H7 (cell line): ENCODE data around the gene EMC10. TPM values are rescaled to one million over a fixed set of nuclear protein-coding genes. Genes with fewer than 3 reads are reported as not detected.
"Not testable (repeated sequence)": the region's sequence is repeated elsewhere in the genome, so short reads cannot be mapped to it uniquely, and the experiment has no call there.

ENCODE experiments used
- DNase-seq: peaks from one replicate; pipeline ENCODE4 v3.0.0; 2012
- H3K27me3 ChIP-seq: 2 replicates; pipeline ENCODE4 v1.6.0; 2011; ENCODE audit warnings: mild to moderate bottlenecking, low read length; ENCODE audit not compliant: control insufficient read depth, insufficient read depth
- H3K36me3 ChIP-seq: replicated peaks from 2 replicates; pipeline ENCODE4 v1.5.1; 2011; ENCODE audit warnings: low read length; ENCODE audit not compliant: control insufficient read depth, insufficient read depth
- H3K4me3 ChIP-seq: 2 replicates; pipeline ENCODE4 v1.5.1; 2011; ENCODE audit warnings: low read depth, mild to moderate bottlenecking, control low read depth, low read length, moderate library complexity; ENCODE audit not compliant: insufficient read depth
- total RNA-seq: library from RNA; depleted of rRNA; stranded (reverse); fragments of >200 nt; shearing (Covaris generic); gene quantifications from 2 replicates; pipeline ENCODE4 v1.2.3, GENCODE V29; 2014

EMC10 gene
- total RNA-seq, 1 experiment from 2014 or later, result 166 TPM

- DNase-seq, result peak; percentile 95
- H3K27me3 ChIP-seq, result peaks cover 2% of the 10 kb centered on the region; the same call in 1 of the 2 replicates
- no peaks in the 10 kb centered on the region for H3K36me3 ChIP-seq
- H3K4me3 ChIP-seq, result no peak overlapping the region
These were observed 15.0 kb upstream of the EMC10 start for GRCh38 chr19:50461066-50461875.

- no peaks in the 10 kb centered on the region for H3K36me3 ChIP-seq
- DNase-seq, result no peak
- H3K27me3 ChIP-seq, result peaks cover 2% of the 10 kb centered on the region; the same call in 1 of the 2 replicates
- H3K4me3 ChIP-seq, result no peak overlapping the region
These were observed 13.3 kb upstream of the EMC10 start for GRCh38 chr19:50462970-50463369.

GRCh38 chr19:50464348-50464747, 12.0 kb upstream of the EMC10 start:
- Histone ChIP-seq H3K36me3 (no peaks in the 10 kb centered on the region), H3K4me3 (no peak overlapping the region), H3K27me3 (no peaks in the 10 kb centered on the region; the same call in 1 of the 2 replicates)
- DNase-seq, result no peak

- H3K27me3 ChIP-seq, result no peaks in the 10 kb centered on the region; the same call in 1 of the 2 replicates
- H3K36me3 ChIP-seq, result no peaks in the 10 kb centered on the region
- H3K4me3 ChIP-seq, result no peak overlapping the region
- no peak for DNase-seq
These were observed 11.3 kb upstream of the EMC10 start for GRCh38 chr19:50465000-50465399.

- peak; percentile 94 for DNase-seq
- no peaks in the 10 kb centered on the region for H3K36me3 ChIP-seq
- no peaks in the 10 kb centered on the region; the same call in 1 of the 2 replicates for H3K27me3 ChIP-seq
- no peak overlapping the region for H3K4me3 ChIP-seq
These were observed 10.2 kb upstream of the EMC10 start for GRCh38 chr19:50465986-50466705.

- Histone ChIP-seq H3K4me3 (no peak overlapping the region), H3K27me3 (no peaks in the 10 kb centered on the region; the same call in 1 of the 2 replicates), H3K36me3 (no peaks in the 10 kb centered on the region)
- no peak for DNase-seq
These were observed 9.6 kb upstream of the EMC10 start for GRCh38 chr19:50466706-50467039.

GRCh38 chr19:50467566-50467965, 8.7 kb upstream of the EMC10 start:
- DNase-seq, result no peak
- no peak overlapping the region for H3K4me3 ChIP-seq

GRCh38 chr19:50468818-50469217, 7.5 kb upstream of the EMC10 start:
- Histone ChIP-seq H3K27me3 (no peaks in the 10 kb centered on the region; the same call in 1 of the 2 replicates), H3K36me3 (no peaks in the 10 kb centered on the region), H3K4me3 (no peak overlapping the region)
- no peak for DNase-seq

More at GRCh38 chr19:50467566-50467965, 8.7 kb upstream of the EMC10 start:
- Histone ChIP-seq H3K36me3 (no peaks in the 10 kb centered on the region), H3K27me3 (no peaks in the 10 kb centered on the region; the same call in 1 of the 2 replicates)

- not testable (repeated sequence) for H3K4me3 ChIP-seq, H3K36me3 ChIP-seq, H3K27me3 ChIP-seq, DNase-seq
These were observed 3.0 kb upstream of the EMC10 start for GRCh38 chr19:50473336-50473735.

GRCh38 chr19:50475101-50475568, 1.2 kb upstream of the EMC10 start:
- H3K36me3 ChIP-seq, result peaks cover 10% of the 10 kb centered on the region
- H3K4me3 ChIP-seq, result no peak overlapping the region
- no peak for DNase-seq
- no peaks in the 10 kb centered on the region for H3K27me3 ChIP-seq

- no peak for DNase-seq
- H3K36me3 ChIP-seq, result peaks cover 10% of the 10 kb centered on the region
- H3K27me3 ChIP-seq, result no peaks in the 10 kb centered on the region
- H3K4me3 ChIP-seq, result peak overlapping the region; percentile 29
These were observed 527 bp upstream of the EMC10 start for GRCh38 chr19:50475736-50476223.

GRCh38 chr19:50476907-50477238, 566 bp downstream of the EMC10 start:
- peaks cover 12% of the 10 kb centered on the region for H3K36me3 ChIP-seq
- H3K4me3 ChIP-seq, result peak overlapping the region; percentile 92
- no peak for DNase-seq
- no peaks in the 10 kb centered on the region for H3K27me3 ChIP-seq

GRCh38 chr19:50477751-50478515, 1.6 kb downstream of the EMC10 start:
- Histone ChIP-seq H3K27me3 (no peaks in the 10 kb centered on the region), H3K36me3 (peaks cover 12% of the 10 kb centered on the region), H3K4me3 (no peak overlapping the region)
- DNase-seq, result no peak

GRCh38 chr19:50478901-50479715, 2.8 kb downstream of the EMC10 start:
- Histone ChIP-seq H3K27me3 (no peaks in the 10 kb centered on the region), H3K4me3 (no peak overlapping the region), H3K36me3 (peaks cover 15% of the 10 kb centered on the region)
- peak; percentile 91 for DNase-seq
